ENCODE measurements around the gene PLEKHF1. TPM values are rescaled to one million over a fixed set of nuclear protein-coding genes. Genes with fewer than 3 reads are reported as not detected.
"Not testable (repeated sequence)": the region's sequence is repeated elsewhere in the genome, so short reads cannot be mapped to it uniquely, and the experiment has no call there.

Gene PLEKHF1
- total RNA-seq, 1 donor from 2014 or later = 3.6 TPM

DNA sequence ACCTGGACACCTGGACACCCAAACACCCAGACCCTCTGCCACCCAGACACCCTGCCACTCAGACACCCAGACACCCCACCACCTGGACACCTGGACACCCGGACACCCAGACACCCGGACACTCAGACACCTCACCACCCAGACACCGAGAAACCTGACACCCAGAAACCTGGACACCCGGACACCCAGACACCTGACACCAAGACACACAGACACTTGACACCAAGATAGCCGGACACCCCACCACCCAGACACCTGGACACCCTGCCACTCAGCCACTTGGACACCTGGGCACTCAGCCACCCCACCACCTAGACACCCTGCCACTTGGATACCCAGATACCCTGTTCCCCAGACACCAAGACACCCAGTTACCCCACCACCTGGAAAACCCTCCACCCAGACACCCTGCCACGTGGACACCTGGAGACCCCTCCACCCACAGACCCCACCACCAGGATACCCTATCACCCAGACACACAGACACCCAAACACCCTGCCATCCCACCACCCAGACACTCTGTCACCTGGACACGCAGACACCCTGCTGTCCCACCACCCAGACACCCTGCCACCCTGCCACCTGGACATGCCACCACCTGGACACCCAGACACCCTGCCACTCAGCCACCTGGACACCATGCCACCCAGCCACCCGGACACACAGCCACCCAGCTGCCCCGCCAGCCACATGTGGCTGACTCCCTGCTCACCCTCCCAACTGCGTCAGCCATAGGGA lies 32.4 kb downstream of the PLEKHF1 start:
- DNase-seq (ENCODE audit: low read depth in 2 of 2) = no peak

DNA sequence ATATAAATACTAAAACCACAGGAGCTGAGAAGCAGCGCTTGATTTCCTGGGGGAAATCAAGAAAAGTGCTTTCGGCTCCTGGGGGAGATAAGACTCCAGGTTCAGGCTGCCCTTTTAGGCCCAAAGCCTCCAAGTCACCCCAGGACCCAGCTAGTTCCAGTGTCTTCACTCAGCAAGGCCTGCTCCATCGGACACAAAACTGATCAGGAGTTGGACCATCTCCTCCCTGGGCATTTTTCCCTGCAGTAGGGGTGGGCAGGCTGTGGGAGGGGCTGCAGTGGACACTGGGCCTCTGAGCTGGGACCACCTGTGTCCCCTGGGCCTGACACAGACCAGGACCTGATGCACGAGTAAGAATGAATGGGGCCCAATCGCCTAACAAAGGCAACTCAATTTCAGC lies 34.6 kb downstream of the PLEKHF1 start:
- DNase-seq (ENCODE audit: low read depth in 2 of 2) = no peak

DNA sequence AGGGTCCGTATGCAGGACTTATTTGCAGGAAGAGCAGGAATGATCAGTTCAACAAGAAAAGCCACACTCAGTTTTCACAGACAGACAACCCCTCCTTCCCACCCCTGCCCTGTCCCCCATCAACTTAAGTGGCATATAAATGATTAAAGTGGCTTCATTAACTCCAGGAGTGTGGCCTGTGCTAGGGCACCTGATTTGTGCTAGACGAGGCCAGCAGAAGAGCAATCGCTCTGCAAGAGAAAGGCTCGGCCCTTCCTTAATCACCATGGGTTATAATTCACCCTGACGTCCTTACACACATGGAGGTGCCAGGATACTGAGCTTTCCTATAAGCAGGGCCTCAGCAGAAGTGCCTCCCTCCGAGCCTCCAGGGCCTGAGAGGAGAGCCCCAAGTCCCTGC lies 35.2 kb downstream of the PLEKHF1 start:
- no peak for DNase-seq (ENCODE audit: low read depth in 2 of 2)

DNA sequence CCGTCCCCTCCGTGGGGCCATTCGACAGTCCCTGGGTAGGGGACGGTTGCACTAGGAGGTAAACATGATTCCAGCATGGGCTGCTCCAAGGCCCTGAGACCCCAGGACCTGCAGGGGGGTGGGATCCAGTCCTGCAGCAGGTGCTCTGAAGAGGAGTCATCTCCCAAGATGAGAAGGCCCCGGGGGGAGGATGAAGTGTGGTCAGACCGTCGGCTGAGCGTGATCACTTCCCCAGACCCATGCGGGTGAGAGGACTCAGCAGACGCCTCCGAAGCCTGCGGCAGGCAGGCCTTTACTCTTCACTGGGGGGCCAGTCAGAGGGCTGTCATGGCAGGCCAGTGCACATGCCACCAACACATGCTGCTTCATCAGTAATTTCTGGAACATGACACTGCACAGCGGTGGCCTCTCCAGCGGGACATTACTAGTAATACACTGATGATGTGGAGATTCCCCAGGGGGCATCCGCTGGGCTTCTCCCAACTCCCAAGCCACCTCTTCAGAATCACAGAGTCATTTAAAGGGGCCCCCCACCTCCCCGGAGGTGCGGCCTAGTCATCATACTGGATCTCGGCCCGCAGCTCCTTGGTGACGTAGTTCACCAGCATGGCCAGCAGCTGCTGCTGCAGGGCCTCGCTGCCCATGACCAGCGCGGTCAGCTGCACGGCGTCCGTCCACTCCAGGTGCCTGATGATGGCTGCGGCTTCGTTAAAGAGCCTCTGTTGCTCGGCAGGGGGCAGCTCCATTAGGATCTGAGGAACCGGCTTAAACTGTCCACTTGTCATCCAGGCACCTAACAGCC lies 37.1 kb downstream of the PLEKHF1 start:
- DNase-seq (ENCODE audit: low read depth in 2 of 2) = no peak

DNA sequence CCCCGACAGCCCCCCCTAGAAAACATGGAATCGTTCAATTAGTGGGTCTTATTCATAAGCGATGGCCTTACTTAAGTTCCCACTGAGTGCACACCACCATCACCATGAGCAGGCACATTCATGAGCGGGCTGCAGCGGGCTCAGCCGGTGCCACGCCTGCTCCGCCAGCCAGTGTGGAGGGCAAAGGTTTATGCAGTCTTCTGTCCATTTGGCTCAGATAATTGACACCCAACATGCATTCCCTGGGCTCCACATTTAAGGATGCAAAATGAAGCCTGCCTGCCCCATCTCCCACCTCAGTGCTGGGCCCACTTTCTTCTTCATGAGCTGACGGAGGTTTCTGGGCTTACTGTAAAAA lies 37.7 kb downstream of the PLEKHF1 start:
- no peak for DNase-seq (ENCODE audit: low read depth in 2 of 2)

DNA sequence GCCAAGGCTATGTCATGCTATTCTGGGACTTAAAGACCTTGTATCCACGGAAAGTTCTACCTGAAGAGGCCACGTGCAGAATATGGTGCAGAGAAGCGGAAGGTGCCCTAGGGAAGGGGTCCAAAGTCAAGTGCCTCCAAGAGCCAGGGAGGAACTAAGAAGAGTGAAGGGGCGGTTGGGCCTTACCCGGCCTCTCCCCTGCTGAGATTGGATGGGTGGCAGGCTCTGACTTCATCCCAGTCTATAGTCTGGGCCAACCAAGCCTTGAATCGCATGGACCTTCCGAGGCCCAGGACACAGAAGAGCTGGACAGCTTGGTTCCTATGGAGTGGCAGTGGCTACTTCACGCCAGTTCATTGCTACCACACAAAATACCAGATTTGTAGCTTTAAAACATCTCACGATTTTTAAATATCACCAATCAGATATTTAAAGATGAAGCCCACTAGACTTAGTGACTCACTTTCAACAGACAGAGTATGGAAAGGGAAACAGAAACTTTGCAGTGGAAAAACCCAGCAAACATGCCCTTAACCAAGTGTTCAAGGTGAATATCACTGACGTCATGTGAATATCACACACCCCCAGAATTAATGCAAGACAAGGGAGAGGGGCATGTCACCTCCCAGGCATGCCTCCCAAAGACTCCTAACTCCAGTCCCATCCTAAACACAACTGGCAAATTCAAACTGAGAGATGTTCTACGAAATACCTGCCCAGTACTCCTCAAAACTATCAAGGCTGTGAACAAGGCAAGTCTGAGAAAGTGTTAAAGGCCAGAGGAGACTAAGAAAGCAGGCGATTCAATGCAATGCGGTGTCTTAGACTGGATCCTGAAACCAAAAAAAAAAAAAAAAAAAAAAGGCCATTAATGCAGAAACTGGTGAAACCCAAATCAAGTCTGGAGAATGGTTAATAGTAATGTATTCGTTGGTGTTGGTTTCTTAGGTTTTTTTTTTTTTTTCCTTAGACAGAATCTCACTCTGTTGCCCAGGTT lies 39.6 kb downstream of the PLEKHF1 start:
- DNase-seq (ENCODE audit: low read depth in 2 of 2) = no peak

DNA sequence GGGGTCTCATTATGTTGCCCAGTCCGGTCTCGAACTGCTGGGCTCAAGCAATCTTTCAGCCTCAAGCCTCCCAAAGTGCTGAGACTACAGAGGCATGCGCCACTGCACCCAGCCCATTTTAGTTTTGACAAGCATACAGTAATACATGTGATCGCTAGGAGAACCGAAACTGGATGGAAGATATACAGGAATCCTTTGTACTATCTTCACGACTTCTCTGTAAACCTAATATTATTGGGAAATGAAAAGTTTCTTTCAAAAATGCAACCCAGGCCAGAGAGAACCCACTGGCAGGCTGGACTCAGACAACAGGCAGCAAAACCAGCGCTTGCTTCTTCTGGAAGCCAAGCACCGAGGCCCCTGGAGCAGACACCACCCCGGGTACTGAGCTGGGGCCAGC lies 40.4 kb downstream of the PLEKHF1 start:
- DNase-seq (ENCODE audit: low read depth in 2 of 2) = no peak

DNA sequence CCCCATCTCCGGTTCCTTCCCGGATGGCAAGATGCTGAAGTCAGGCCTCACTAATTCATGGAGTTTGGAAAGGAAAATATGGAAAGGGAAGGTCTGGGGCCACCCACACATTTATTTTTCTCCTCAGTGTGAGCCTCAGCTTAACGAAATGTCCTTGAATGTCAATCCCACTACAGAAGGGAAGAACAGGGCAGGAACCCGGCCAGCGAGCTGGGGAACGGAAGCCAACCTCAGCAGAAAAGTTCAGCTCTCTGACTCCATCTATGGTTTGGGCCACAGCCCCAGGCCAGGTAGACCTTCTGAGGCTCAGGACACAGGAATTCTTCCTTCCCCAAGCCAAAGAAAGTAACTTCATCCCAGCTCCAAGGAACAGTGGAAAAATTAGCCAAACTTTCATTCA lies 41.4 kb downstream of the PLEKHF1 start:
- no peak for DNase-seq (ENCODE audit: low read depth in 2 of 2)

DNA sequence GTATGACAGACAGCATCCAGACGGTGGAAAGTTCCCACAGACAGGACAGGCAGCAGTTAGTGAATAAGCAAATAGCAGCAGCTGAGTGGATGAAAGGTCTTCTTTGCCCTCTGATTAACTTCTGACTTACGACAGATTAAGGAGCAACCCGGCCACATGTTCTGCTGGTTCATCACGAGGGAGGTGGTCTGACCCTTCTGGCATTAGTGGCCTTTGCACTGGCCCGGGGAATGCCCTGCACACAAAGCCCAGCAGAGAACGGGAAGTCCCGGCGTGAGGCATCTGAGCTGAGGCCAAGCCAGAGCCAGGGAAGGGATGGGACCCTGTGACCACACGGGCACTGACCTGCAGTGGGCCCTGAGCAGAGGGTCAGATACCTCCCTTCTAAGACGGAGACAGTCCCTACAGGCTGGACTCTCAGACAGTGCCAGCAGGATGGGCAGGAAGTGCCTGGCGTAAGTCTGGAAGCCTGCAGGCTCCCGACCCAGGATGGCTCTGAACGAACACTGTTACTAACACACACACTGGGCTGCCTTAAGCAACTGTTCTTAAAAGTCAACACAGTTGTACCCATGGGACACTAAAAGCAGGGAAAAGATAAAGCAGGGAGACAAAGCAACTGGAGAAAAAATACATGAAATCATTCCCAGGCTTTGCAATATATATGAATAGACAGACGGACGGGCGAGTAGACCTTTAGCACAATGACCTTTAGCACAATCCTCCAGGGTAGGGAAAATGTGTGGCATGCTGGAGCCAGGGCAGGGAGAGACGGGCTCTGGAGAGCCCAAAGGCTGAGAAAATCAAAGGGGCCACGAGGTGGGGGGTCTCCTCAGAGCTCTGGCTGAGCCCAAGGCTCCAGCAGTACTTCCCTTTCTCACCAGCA lies 43.5 kb downstream of the PLEKHF1 start:
- no peak for DNase-seq (ENCODE audit: low read depth in 2 of 2)

DNA sequence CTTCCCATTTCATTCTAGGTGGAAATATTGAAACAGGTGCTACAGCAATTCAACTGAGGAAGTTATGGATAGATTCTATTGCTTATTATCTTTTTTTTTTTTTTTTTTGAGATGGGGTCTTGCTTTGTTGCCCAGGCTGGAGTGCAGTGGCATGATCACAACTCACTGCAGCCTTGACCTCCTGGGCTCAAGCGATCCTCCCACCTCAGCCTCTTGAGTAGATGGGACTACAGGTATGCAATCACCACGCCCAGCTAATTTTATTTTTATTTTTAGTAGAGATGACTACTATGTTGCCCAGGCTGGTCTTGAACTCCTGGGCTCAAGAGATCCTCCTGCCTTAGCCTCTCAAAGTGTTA lies 44.2 kb downstream of the PLEKHF1 start:
- not testable (repeated sequence) for DNase-seq (ENCODE audit: low read depth in 2 of 2)

DNA sequence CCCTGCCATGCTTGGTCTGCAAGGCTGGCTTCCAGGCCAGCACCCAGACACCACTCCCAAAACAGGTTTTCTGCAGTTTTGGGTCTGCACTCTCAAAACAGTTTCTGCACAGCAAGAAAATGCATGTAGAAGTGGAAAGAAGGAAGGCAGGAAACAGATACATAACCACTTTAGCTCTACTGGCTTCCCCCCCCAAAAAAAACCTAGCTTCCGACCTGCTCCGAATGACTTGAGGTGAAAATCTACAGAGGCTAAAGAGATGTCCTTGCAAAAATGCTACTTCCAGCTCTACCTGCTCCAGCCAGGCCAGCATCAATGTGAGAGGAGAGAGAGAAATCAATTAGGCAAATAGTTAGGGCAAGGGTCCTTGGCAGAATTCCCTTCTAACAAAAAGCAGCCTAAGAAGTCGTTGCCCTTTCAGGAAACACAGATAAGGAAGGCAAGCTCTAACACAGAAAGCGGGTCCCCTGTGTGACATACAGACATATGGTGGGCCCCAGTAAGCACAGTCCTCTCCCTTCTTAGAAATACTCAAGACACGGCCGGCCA lies 46.4 kb downstream of the PLEKHF1 start:
- no peak for DNase-seq (ENCODE audit: low read depth in 2 of 2)

DNA sequence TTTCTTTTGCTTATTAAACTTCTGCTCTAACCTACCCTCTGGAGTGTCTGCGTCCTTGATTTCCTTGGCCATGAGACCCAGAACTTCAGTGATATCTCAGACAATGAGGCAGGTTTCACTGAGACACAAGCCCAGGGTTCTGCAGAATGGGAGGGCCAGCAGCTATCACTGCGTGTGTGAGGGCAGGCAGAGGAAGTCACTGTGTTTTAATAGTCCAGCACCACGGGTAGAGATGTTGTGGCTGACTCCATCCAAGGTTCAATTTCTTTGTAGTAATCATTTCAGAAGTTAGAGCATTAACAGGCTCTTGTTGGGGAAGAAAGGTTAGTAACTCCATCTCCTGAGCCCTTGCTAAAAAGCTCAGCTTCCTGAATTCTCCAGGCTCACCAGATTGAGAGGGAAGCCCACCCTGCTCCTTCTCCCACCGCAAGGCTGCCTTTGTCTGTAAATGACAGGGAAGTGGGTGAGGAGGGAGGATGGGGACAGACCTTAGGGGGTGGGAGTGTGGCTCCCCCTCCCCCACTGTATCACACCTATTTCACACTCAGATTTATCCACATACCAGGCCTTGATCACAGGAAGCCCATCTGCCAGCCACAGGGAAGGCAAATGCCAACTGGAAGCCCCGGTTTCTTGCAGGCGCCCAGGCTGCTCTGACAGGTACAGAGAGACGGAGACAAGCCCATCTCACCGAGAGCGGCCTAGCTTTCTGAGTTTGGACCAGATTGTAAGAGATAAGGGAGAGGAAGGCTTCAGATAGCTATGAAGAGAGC lies 47.7 kb downstream of the PLEKHF1 start:
- no peak for DNase-seq (ENCODE audit: low read depth in 2 of 2)

DNA sequence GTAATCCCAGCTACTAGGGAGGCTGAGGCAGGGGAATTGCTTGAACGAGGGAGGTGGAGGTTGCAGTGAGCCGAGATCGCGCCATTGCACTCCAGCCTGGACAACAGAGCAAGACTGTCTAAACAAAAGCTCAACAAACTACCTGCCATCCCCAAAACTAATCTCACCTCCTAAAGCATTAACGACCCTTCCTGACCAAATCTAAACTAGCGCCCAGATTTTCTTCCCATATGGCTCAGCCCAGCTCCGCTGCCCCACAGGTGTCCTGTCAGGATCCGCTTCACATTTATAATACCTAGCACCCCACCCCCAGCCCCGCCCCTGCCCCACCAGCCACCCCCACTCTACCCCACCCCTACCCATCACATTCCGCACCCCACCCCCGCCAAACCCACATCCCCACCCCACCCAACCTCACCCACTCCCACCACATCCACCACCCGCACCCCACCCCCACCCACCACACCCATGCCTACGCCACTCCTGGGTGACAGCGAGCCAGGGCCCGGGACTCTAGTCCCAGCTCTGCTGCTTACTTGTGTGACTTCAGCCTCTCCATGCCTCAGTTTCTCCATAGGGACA lies 49.2 kb downstream of the PLEKHF1 start:
- DNase-seq (ENCODE audit: low read depth in 2 of 2) = no peak

DNA sequence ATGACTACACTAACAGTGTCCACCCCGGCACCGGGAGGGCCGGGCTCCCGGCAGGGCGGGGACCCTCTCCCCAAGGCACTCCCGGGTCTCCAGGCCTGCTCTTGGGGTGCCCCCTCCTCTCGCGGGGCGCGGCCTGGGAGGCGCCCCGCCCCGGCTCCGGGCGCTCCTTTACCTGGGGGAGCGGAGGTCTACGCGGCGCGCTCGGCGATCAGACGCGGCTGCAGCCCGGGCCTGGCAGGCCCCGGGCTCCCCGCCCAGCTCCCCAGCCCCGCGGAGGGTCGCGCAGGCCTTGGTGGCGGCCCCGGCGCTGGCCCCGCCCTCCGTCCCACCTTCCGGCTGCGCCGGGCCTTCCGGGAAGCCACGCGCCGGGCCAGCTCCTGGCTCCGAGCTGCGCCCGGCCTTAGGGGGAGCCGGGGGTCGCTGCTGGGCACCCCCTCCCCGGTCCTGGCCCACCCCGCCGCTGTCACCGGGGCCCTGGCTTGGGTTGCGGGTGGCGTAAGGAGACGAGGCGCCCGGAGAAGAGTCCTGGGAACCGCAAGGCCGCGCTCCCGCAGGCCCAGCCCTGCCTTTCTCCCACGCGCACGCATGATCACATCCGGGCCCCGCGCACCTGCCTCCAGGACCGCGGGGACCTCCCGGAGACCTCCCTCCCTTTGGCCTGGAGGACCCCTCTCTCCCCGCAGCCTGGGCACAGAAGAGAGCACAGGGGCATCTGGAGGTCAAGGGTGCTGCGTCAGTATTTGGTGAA lies 49.9 kb downstream of the PLEKHF1 start, which contains the start of gene C19orf12:
TSS of gene C19orf12 (minus strand) at position 309 of the 748 bp plus-strand sequence. CDS start 6,848 bp downstream, outside the sequence.
- DNase-seq (ENCODE audit: low read depth in 2 of 2) = peak; percentile 34 to 59

DNA sequence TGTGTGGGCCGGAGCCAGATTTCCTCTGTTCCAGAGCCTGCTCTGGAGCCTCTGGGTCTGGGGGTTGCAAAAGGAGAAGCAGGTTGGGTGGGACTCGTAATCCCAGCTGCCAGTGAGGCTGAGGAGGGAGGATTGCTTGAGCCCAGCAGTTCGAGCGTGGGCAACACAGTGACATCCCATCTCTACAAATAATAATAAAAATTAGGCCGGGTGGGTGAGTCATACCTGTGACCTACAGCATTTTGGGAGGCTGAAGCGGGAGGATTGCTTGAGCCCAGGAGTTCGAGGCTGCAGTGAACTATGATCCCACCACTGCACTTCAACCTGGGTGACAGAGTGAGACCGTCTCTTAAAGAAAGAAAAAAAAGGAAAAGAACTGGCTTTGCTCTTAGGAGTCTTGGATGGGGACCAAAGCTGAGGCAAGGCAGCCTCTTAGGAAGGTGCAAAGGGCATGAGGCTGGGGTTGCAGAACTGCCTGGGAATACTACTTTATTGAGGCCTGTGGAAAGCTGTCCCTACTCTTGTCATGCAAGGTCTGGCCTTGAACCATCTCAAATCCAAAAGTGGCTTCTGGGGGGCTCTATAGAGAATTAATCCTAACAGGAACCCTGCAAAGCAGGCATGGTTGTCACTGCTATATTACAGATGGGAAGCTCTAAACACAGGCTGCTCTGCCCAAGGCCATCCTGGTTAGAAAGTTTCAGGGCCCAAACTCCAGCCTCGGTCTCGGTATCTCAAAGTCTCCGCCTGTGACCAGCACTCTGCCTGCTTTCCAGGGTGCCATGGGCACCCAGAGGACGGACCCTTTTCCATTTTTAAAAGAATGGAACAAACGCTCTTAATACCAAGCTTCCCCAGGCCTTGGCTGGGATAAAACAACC lies 50.7 kb downstream of the PLEKHF1 start:
- DNase-seq (ENCODE audit: low read depth in 2 of 2) = no peak

DNA sequence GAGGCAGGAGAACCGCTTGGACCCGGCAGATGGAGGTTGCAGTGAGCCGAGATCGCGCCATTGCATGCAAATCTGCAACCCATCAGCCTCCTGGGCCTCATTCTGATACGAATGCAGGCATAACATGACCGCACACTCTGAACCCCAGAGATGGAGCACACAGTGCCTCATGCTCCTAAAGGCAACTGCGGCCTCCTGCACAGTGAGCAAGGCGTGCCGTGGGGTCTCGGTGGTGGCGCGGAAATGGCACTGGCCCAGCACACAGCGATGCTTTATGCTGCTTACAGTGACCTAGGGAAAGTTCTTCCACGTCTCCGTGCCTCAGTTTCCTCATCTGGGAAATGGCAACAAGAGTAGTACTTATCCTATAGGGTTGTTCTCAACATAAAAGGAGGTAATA lies 51.8 kb downstream of the PLEKHF1 start:
- DNase-seq (ENCODE audit: low read depth in 2 of 2) = no peak

DNA sequence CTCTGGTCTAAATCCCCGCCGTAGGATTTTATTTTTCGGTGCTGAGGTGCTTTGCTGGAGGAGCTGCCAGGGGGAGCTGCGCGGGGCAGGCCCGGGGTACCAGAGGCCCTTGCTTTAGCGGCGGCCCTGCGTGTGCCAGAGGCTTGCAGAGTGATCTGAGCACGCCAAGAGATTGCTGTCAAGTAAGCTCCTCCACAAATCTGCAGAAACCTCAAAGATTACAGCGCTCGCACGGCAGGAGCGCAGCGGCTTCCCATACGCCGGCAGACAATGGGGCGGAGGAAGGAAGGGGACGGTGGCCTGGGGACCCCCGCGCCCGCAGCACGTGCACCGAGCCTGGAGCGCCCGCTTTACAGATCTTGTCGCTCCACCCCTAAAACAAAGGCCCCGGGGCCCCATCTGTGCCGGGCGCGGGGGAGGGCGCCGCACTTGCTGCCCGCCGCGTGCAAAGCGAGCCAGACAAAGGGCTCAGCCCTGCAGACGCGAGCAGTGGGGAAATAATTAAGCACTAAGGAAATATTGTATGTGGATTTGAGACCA lies 58.9 kb downstream of the PLEKHF1 start:
- peak; percentile 14 to 19 for DNase-seq (ENCODE audit: low read depth in 2 of 2)
